ENCODE results near the gene MBLAC1. TPM values are rescaled to one million over a fixed set of nuclear protein-coding genes. Genes with fewer than 3 reads are reported as not detected.

The MBLAC1 gene, protein sequence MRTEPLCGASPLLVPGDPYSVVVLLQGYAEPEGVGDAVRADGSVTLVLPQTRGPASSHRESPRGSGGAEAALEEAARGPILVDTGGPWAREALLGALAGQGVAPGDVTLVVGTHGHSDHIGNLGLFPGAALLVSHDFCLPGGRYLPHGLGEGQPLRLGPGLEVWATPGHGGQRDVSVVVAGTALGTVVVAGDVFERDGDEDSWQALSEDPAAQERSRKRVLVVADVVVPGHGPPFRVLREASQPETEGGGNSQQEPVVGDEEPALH
- 0.54 and 3.1 TPM in 2 replicates for polyA plus RNA-seq (2014; cell fraction: cytosol; rRNA removed)
- polyA plus RNA-seq (2014; cell fraction: nucleus; rRNA removed): 0.84 and 4.4 TPM in 2 replicates

DNA sequence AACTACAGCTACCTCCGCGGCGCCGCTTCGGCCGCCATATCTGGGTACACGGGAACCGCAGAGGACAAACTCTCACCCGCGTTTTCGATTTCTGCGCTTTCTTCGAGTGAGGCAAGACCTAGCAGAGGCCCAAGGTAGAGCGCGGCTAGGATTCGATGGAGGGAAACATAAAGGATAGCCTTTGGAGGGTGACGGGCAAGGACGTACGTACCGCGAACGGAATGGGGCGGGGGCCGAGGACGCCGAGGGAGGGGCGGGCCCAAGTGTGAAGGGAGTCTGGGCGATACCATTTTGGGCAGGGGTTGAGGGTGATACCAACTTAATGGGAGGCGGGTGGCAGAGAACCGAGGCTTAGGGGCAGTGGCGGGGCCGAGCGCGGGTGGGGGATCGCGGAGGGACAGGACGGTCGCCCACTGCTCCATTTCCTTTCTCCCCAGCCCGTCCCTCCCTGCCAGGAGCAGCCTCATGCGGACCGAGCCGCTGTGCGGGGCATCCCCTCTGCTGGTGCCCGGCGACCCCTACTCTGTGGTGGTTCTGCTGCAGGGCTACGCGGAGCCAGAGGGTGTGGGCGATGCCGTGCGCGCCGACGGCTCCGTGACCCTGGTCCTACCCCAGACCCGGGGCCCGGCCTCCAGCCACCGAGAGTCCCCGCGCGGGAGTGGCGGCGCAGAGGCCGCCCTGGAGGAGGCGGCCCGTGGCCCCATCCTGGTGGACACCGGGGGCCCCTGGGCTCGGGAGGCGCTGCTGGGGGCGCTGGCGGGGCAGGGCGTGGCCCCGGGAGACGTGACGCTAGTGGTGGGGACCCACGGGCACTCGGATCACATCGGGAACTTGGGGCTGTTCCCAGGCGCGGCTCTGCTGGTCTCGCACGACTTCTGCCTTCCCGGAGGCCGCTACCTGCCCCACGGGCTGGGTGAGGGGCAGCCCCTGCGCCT is at the start of gene MBLAC1:
Gene MBLAC1, plus strand, starts transcription at position 37 of the 935 bp plus-strand sequence. Its CDS starts 429 bp downstream, at position 466.
- DNase-seq (ENCODE audit: low spot score): peak; percentile 91

DNA sequence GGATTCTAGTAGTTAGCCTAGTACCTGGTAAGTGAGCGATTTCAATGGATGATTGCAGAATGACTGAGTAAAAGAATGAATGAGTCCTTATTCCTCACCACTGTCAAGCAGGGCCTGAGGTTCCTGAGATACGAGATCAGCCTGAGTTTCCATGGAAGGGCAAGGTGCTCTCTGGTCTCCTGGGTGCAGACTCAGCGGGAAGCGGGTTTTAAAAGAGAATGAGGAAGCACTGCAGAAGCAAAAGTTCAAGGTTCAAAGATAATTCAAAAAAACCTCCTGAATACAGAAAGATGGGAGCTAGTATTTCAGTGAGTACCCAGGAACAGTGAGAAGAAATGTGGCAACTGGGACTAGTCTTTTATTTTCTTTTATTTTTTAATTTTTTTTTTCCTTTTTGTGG is 49.6 kb upstream of the MBLAC1 start:
- DNase-seq (ENCODE audit: low spot score): no peak

DNA sequence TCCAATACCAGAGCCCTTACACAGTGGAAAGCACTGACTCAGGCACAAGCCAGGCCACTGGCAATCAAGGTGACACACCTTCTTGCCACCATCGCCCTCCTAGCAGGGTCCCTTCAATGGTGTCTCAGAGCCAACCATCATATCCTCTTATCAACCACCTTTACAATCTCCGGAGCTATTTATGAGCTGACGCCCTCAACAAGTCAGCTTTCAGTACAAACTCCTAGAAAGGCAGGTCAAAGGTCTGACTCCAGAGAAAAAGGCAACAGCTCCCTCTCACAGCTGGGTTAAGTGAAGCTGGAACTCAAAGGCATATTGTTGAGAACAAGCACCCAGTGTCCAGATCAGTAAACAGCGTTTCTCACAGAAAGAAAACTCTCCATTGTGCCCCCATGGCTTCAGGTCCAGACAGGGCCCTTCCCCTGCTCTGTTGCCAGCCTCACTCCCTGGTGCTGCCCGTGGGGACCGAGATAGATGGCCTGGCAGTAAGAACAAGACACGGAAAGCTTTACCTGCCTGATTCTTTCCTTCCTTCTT is 47.7 kb upstream of the MBLAC1 start:
- DNase-seq (ENCODE audit: low spot score): no peak

DNA sequence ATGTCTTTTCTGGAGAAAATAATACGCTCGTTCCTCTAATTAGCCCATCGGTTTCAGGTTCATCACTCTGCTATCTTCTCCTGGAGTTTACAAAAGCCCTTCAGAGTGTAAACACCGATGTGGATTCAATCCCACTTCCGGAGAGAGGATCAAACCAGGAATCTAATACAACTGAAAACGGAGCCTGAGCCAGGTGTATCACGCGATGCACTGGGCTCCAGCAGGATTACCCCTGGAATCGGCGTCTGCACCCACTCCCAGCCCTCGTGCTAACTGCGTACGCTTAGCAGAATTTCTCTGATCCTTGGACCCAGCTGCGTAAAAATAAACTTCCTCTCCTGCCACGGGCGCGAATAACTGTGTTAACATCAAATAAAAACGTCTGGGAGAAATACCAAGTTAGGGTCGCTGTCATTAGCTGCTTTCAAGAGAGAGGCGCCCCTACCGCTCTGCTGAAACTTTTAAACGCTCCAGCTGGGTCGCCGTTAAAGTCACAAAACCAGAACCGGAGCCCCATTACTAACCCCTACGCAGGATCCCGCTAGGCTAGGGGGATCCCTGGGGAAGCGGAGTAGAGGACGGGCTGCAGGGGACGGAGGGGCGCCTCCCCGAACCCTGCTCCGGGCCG is 45.7 kb upstream of the MBLAC1 start:
- peak; percentile 27 for DNase-seq (ENCODE audit: low spot score)

DNA sequence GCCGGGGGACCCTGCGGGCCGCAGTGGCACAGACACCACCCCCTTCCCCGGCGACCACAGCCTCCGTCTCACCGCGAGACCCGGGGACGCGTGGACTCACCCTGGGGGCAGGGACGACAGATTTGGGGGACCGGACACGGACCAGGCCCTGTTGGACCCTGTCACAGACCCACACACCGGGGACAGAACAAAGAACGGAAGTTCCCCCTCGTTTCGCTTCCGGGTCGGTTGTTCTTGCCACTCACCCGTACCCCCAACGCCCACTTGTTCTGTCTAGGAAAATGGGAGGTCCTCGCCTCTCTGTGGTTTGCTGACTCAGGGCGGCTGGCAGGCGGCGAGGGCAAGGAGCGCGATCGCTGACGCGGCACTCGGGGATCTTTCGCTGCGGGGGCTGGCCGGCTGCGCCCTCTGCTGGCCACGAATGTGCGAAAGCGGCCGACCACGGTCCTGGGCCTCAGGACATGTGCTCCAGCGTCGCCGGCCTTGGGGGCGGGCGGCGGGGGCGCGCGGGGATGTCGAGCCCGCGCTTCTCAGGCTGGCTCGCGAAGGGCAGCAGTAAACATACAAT is 45.1 kb upstream of the MBLAC1 start, which contains the start of gene ZNF3:
Gene ZNF3, minus strand, starts transcription at position 189 of the 568 bp plus-strand sequence. CDS start 4,366 bp downstream, outside the sequence.
- DNase-seq (ENCODE audit: low spot score): peak; percentile 99

DNA sequence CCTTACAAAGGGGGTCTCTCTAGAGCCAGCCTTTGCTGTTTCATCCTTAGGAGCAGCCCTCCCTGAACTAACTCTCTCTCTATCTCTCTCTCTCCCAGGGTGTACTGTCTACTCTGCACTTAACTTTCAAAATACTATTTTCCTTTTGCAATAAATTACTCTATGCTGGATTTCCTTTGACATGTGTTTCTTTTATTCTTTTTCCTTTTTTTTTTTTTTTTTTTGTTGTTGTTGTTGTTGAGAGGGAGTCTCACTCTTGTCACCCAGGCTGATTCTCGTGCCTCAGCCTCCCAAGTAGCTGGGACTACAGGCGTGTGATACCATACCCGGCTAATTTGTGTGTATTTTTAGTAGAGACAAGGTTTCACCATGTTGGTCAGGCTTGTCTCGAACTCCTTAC is 43.8 kb upstream of the MBLAC1 start:
- no peak for DNase-seq (ENCODE audit: low spot score)

DNA sequence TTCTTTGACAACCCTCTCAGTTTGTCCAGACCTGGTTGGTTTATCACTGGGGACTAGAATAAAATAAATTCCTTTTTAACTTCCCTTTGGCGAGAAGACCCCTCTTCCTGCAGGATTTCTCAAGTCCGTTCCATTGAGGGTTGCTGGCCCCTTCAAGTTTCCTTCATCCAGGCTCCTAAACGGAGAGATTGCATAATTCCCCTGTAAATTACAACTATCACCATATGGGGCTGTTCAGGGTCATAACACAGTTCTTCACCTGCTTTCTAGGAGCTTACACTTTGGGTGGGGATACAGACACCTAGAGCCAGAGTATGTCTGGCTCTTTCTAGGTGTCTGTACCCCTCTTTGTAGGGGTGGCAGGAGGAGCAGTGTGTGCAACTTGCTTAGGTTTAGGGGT is 41.3 kb upstream of the MBLAC1 start:
- DNase-seq (ENCODE audit: low spot score): no peak

DNA sequence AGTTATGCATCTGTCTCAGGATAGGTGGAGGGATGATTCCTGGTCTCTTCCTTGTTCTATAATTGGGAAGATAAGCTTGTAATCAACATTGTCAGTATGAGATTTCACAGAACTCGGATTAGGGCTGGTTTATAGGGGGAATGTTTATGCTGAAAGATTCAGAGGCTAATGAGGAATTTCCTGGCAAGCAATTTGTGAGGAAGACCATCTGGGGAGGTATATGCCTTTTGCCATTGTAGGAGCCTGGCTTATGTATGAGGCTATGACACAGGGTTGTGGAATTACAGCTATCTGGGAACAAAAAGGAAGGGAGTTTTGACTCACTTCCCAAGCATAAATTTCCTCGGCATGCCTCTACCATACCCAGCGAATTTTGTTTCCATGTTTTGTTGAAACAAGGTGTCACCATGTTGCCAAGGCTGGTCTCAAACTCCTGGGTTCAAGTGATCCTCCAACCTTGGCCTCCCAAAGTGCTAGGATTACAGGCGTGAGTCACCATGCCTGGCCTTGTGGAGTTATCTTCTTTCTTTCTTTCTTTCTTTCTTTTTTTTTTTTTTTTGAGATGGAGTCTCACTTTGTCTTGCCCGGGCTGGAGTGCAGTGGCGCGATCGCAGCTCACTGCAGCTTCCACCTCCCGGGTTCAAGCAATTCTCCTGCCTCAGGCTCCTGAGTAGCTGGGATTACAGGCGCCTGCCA is 39.6 kb upstream of the MBLAC1 start:
- DNase-seq (ENCODE audit: low spot score): peak; percentile 56

DNA sequence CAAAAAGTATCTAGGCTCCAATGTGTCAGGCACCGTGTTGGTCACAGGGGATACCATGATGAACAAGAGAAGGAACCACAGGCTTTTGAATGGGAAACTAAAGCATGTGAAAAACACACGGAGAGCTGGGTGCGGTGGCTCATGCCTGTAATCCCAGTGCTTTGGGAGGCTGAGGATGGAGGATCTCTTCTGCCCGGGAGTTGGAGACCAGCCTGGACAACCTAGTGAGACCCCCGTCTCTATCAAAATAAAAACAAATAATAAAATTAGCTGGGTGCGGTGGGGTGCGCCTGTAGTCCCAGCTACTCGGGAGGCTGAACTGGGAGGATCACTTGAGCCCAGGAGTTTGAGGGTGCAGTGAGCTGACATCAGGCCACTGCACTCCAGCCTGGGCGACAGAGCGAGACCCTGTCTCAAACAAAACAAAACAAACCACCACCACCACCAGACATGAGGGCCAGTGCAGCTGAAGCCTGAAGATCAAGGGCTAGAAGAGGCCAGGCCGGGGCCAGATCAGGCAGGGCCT is 38.6 kb upstream of the MBLAC1 start:
- no peak for DNase-seq (ENCODE audit: low spot score)

DNA sequence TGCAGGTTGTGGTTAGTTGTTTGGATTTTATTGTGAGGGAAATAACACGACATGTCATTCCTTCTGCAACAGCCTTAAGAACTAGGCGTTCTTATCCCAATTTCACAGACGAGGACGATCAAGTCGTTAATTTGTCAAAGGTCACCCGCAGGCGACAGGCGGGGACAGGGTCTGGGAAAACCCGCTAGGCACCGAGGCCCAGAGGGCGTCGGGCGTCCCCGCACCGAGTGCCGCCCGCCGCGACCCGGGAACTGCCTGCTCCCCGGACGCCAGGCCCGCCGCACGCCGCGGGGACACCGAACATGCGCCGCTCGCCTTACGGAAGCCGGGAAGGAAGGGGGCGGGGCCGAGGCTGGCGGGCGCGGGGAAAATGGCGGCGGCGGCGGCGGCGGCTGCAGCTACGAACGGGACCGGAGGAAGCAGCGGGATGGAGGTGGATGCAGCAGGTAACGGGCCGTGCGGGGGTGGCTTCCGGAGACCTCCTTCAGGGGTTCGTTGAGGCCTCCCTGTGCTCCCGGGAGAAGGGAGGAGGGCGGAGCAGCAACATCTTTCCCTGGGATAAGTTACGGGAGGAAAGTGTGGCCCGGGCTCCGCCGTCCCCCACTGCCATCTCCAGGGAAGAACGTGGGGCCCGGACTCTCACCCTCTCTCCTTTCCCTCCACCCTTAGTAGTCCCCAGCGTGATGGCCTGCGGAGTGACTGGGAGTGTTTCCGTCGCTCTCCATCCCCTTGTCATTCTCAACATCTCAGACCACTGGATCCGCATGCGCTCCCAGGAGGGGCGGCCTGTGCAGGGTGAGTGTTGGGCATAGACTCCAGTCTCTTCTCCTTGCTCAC is 37.9 kb upstream of the MBLAC1 start, which contains the start of gene COPS6:
Gene COPS6, plus strand, starts transcription at position 349 of the 837 bp plus-strand sequence. Its CDS starts 22 bp downstream, at position 371.
- DNase-seq (ENCODE audit: low spot score): peak; percentile 74

DNA sequence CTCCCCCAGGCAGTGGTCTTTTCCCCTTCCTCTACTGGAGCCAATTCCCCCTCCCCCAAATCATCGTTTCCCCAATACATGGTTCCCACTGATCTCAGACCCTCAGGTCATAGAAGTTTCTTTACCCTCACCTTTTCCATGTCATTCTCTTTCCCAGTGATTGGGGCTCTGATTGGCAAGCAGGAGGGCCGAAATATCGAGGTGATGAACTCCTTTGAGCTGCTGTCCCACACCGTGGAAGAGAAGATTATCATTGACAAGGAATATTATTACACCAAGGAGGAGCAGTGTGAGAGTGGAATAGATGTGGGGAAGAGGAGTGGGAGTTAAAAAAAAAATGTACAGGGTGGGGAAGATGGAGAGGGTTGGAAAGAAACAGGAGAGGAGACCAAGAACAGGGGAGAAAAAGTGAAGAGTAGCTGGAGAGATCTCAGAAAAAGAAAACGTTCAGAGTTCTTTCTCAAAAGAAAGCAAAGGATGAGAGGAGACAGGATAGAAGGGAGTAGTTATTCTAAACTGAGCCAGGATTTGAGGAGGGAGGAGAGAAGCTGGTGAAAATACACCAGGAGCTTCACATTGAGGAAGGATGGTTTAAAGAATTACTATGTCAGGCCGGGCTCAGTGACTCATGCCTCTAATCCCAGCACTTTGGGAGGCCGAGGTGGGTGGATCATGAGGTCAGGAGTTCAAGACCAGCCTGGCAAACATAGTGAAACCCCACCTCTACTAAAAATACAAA is 37.1 kb upstream of the MBLAC1 start:
- no peak for DNase-seq (ENCODE audit: low spot score)

DNA sequence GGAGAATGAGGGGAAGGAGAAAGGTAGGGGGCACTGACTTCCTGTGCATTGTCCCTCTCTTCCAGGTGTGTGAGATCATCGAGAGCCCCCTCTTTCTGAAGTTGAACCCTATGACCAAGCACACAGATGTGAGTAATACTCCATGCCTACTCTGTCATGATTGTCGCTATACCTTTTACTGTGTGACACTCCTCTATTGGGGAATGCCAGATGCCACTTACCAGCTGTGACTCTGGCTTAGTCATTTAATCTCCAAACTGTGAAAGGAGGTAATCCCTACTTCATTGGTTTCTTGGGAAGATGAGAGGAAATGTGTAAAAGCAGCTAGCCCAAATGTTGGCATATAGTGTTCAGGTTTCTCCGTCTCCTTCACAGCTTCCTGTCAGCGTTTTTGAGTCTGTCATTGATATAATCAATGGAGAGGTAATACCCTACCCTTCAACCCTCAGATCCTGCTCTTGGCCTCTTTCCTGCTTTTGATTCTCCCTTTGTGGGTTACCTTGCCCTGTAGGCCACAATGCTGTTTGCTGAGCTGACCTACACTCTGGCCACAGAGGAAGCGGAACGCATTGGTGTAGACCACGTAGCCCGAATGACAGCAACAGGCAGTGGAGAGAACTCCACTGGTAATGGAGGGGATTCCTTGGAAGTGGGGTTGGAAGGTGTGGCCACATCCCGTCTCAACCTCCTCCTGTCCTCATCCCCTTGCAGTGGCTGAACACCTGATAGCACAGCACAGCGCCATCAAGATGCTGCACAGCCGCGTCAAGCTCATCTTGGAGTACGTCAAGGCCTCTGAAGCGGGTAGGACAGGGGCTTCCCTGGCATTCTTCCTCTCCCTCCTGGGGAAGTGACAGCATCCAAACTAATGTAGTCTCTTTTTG is 36.0 kb upstream of the MBLAC1 start:
- peak; percentile 39 for DNase-seq (ENCODE audit: low spot score)

DNA sequence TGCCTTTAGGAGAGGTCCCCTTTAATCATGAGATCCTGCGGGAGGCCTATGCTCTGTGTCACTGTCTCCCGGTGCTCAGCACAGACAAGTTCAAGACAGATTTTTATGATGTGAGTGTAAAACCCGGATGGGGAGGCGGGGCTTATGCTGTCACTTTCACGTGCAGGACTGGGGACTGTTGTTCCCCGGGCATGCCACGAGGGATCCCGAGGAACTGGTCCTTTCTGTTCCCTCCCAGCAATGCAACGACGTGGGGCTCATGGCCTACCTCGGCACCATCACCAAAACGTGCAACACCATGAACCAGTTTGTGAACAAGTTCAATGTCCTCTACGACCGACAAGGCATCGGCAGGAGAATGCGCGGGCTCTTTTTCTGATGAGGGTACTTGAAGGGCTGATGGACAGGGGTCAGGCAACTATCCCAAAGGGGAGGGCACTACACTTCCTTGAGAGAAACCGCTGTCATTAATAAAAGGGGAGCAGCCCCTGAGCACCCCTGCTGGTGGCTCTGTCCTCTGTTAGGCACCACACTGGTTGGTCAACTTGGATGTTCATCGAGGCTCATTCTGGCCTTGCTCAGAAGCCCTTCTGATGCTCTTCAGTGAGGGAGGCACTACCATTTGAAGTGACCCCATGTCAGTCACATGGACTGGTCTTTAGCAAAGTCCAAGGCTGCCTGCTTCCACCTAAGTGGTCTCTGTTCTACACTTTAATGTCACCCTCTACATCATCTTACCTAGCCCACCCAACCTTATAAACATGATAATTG is 35.2 kb upstream of the MBLAC1 start:
- peak; percentile 61 for DNase-seq (ENCODE audit: low spot score)

DNA sequence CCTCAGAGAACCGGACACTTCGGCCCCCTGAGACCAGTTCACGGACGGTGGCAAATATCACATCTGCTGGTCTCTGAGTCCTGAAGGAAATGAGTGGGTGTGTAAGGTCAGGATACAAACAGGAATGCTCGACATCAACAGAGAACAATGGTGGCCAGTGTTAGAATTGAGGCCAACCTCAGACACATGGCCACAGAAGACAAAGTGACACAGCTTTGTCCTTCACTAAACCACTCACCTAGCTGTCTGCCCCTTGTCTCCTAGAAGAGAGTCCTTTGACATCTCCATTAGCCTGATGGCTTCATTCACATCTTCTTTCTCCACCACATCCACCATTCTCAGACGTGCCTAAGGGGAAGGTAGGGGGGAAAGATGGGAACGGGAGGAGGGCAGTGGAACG is 33.7 kb upstream of the MBLAC1 start:
- DNase-seq (ENCODE audit: low spot score): no peak

DNA sequence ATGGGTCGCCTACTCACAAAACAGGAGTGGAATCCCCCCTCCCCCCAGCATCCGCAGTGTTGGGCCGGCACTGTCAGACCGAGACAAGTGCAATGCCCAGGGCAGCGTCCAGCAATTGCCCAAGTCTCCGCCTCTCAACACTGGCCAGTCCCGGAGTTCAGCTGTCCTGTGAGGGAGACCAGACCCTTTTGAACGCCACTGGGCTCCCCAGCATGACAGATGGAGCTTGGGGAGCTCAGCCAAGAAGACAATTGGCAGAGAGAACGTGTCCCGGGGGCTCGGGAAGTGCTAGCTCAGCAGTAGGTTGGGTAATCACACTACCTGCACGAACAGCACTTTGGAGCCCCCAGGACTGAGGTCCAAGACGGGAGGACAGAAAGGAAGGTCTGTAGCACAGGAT is 33.3 kb upstream of the MBLAC1 start:
- no peak for DNase-seq (ENCODE audit: low spot score)

DNA sequence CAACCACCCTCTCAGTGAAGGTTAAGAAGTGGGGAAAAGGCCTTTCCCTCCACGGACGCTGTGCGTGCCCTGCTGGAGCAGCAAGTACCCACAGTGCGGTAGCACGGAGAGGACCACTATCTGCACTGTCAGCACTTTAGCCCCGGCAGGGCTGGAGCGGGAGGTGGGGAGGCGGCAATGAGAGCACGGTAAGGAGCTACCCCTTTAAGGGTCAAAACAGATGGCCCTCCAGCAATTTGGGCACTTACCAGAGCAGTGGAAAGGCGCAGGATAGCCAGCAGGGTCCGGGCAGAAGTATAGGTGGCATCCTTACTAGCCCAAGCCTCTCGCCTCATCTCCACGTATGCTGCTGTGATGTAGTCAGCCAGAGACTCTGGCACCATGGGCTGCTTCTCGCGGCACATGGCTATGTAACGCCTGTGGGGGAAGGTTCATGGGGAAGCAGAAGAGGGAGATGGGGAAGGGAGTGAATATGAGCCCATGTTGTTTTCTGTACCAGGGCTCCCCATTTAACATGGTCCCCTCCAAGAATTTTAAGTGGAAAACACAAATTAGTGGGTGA is 32.8 kb upstream of the MBLAC1 start:
- DNase-seq (ENCODE audit: low spot score): no peak

DNA sequence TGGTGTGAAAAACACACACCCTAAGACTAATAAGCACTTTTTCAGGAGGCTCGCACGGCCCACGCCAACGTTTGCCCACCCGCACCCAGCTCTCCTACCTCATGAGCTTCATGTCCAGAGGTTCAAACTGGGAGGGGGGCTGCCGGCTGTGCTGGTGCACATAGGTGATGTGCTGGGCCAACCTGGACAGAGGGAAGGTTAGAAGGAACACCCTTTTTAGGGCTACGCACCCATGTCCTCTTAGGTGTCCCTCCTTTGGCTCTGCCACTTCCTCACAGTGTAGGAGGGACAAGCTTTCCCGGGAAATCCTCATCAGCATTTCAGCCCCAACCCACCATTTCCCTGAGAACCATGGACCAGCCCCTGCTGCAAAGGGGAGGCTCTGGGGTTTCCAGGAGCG is 31.5 kb upstream of the MBLAC1 start:
- DNase-seq (ENCODE audit: low spot score): no peak
